ENCODE data around the gene DLX6.
"Not testable (repeated sequence)": the region's sequence is repeated elsewhere in the genome, so short reads cannot be mapped to it uniquely, and the experiment has no call there.

Gene DLX6

DNA sequence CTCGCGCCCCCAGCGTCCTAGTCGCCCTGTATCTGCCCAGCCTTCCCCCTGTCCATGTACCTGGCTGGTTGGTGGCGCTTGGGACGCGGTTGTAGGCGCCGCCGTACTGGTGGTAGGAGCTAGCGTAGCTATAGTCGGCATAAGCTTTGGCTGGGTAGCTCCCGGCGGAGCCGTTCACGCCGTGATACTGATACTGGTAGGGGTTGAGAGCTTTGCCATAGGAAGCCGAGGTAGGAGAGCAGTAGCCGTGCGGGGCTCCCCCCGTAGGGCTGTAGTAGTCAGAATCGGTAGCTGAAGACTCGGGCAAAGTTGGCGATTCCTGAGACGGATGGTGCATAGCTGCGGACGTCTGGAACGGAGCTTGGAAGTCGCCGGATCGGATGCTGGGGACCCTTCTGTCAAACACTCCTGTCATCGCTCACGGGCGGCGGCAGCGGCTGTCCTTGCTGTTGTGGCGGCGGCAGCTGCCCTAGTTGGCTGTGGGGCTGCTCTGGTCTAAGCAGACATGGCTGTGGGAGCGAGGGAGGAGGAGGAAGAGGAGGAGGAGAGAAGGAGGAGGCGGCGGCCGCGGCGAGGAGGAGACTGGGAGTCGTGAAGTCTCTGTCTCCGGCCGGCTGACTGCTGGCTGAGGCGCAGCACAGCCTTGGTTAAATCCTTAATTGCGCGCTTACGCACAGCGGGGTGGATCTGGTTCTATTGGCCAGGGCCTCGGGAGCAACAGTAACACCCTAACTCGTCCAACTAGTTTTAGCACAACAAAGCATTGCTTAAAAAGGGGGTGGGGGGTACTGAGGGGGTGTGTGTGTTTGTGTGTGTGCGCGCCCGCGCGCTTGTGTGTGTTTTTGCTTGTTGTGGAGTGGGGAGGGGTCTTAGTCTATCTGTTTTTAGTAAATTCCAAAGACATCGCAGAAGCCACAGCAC, 19.1 kb downstream of the DLX6 start, which contains the start of gene DLX5:
DLX5 (minus strand) TSS at position 623 of the 921 bp plus-strand sequence; CDS start at position 415, 208 bp downstream.
- no peak for DNase-seq (ENCODE audit: low read depth)

DNA sequence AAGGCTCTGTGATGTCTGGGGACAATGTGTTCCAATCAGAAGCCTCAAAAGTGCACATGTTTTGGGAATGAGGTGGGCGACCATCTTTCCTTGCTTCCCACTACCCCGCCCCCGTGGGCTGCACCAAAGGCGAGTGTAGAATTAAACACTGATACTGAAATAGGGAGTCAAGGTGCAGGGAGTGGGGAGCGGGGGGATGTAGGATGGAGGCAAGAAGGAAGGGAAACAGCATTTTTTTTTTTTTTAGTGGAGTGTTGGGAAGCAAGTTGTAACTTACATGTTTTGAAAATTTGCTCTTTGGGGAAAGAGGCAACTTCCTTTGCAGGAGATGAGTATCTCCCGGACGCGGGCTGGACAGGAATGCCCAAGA, 19.8 kb downstream of the DLX6 start:
- DNase-seq (ENCODE audit: low read depth) = no peak

DNA sequence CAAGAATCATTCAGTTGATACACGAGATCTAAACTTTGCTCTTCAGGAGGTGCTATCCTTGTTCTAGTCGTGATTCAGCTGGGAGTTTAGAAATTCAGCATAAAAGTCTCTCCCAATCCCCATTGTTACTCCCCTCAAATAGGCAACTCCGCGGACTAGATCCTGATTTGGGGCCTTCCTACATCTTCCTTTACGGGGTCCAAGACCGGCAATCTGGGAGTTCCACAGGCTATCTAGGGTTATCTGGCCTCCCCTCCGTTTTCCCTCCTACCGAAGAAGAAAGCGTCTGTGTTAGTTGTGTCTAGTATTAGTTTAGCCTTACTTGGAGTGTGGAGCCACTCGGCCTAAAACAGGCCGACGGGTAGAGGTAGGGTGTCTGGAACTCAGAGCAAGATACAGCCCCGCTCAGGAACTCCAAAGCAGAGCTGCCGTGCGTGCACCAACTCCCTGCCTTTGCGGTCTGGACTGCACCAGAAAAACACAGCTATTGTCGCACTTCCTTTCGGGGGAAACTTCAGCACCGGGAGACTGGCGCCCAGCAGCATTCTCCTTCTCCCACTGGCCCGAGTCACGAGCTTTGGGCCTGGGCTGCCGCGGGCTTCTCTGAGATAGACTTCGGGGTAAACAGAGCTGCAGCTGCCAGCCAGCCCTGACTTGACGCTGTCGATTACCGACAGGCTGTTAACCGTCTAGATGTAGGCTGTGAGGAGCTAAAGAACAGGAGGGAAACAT, 20.8 kb downstream of the DLX6 start:
- DNase-seq (ENCODE audit: low read depth) = no peak

DNA sequence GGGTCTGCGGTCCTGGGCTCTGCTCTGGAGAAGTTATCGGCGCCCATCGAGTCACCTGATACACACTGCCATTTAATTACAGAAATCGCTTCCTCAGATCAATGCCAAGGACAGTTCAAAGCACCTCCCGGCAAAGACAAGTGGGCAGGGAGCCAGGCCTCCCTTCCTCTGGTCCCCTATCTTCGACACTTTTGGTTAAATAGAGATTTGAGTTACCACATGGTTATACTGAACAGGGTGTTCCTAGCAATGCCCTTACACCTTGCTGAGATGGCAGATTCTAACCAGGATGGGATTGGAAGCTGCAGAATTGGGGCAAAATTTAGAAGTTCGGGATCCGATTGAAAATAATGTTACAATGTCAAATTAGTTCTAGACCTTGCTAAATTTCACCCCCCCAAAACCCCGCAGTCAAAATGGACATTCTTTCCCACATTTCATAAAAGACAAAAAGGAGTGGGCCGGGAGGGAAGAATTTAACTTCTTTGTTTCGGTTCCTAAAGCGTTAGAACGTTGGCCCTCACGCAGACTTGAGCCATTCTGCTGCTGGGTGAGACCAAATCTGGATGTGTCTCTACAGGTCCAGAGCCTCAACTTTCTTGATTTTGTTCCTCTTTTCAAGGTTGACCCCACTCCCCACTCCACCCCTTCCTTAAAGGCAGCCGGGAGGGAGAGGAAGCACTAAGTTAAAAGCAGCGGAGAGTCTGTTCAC, 21.5 kb downstream of the DLX6 start:
- DNase-seq (ENCODE audit: low read depth) = no peak

- peak; percentile 36 for DNase-seq (ENCODE audit: low read depth)
These were observed 22.3 kb downstream of the DLX6 start for GRCh38 chr7:97027427-97028234.

GRCh38 chr7:97034213-97034852, 29.0 kb downstream of the DLX6 start:
- DNase-seq (ENCODE audit: low read depth) = not testable (repeated sequence)

- no peak for DNase-seq (ENCODE audit: low read depth)
These were observed 34.2 kb downstream of the DLX6 start for GRCh38 chr7:97039374-97040065.

GRCh38 chr7:97043281-97043680, 37.9 kb downstream of the DLX6 start:
- no peak for DNase-seq (ENCODE audit: low read depth)

Data from stimulated activated CD8-positive, alpha-beta memory T cell treated with anti-CD3 and anti-CD28 coated beads, Interleukin-15, amount 100 ng/mL, for 24 hours (primary cell).